Upper lobe of left lung (tissue), 6 donors: ENCODE data around the gene KHK. TPM values are rescaled to one million over a fixed set of nuclear protein-coding genes. Genes with fewer than 3 reads are reported as not detected.

Experiments used
- ATAC-seq, 2 donors: fragments of 200-7000 bp; cut with Tn5 transposase; one replicate each; pipeline ENCODE4 v1.9.1; 2022; ENCODE audit warnings: mild to moderate bottlenecking in 2 of 2, moderate library complexity in 2 of 2; ENCODE audit not compliant: low FRiP score in 2 of 2
- DNase-seq, 2 donors: peaks; one replicate each; pipeline ENCODE4 v3.0.0-alpha.2; 2019 to 2020
- H3K27ac ChIP-seq, 4 donors: fragments of 200-600 bp; sonication (generic); one replicate each; pipeline ENCODE4 v1.5.1; 2016 to 2019
- H3K27me3 ChIP-seq, 4 donors: fragments of 200-600 bp; sonication (generic); one replicate each; pipeline ENCODE4 v1.5.1; 2017 to 2019
- H3K36me3 ChIP-seq, 4 donors: fragments of 200-600 bp; sonication (generic); one replicate each; pipeline ENCODE4 v1.5.1; 2016 to 2019
- H3K4me1 ChIP-seq, 4 donors: fragments of 200-600 bp; sonication (generic); one replicate each; pipeline ENCODE4 v1.5.1; 2018 to 2019
- H3K4me3 ChIP-seq, 4 donors: fragments of 200-600 bp; sonication (generic); one replicate each; pipeline ENCODE4 v1.5.1; 2017 to 2019; ENCODE audit warnings: mild to moderate bottlenecking in 2 of 4, moderate library complexity in 1 of 4
- H3K9me3 ChIP-seq, 4 donors: fragments of 200-600 bp; sonication (generic); one replicate each; pipeline ENCODE4 v1.5.1; 2018 to 2019
- CTCF ChIP-seq, 6 experiments: fragments of 450-650 bp in 4 of 6; fragments of 200-600 bp in 2 of 6; sonication (generic) in 2 of 6; IDR thresholded peaks; one replicate each; pipeline ENCODE4 v1.5.1; 2016 to 2019; ENCODE audit warnings: antibody characterized with exemption in 6 of 6
- EP300 ChIP-seq, 4 donors: sonication (generic); formaldehyde crosslinking; IDR thresholded peaks; one replicate each; pipeline ENCODE4 v1.5.1; 2017; ENCODE audit warnings: antibody characterized with exemption in 4 of 4, control low read depth in 2 of 4
- POLR2A ChIP-seq, 4 donors: fragments of 450-650 bp; IDR thresholded peaks; one replicate each; pipeline ENCODE4 v1.5.1; 2016 to 2017; ENCODE audit warnings: antibody characterized with exemption in 4 of 4, mild to moderate bottlenecking in 2 of 4
- POLR2AphosphoS5 ChIP-seq, 2 donors: sonication (generic); formaldehyde crosslinking; IDR thresholded peaks; one replicate each; pipeline ENCODE4 v1.5.1; 2017; ENCODE audit warnings: antibody characterized with exemption in 2 of 2
- WGBS, 2 donors: methylation state at CpG; one replicate each; pipeline ENCODE4 v1.1.5; 2017 to 2018; 5-methylcytosine and 5-hydroxymethylcytosine counted together
- total RNA-seq, 6 donors: library from RNA; depleted of rRNA in 4 of 6; stranded (reverse); fragments of >200 nt in 4 of 6; gene quantifications; one replicate each; pipeline versions ENCODE4 v1.1.0 to v1.2.1, GENCODE V29; 2016 to 2021
- donor health status: DM: no; HTN: no; CAD: no; lungs with moderate emphysema.
- donor health status: DM: no; HTN: yes; CAD: no; lungs with severe emphysema.

KHK gene
- total RNA-seq, 6 donors from 2014 or later = 2.4 to 10.4 (median 6.3) TPM

- no peak for ATAC-seq
- no peaks in the 10 kb centered on the region for H3K27me3 ChIP-seq
- H3K27ac ChIP-seq = no peak overlapping the region
- TF ChIP-seq POLR2A (IDR thresholded peaks at IDR 0.05) (no peak), CTCF (IDR thresholded peaks at IDR 0.05) (no peak), EP300 (IDR thresholded peaks at IDR 0.05) (no peak), POLR2AphosphoS5 (IDR thresholded peaks at IDR 0.05) (no peak)
- no peaks in the 10 kb centered on the region for H3K9me3 ChIP-seq
- WGBS, 2 donors = 89 to 97% methylated on average over 5 to 9 of the region's 9 CpGs
- H3K4me1 ChIP-seq = peaks cover 4 to 22% (median 10%) of the 10 kb centered on the region in 4 donors
- no peak for DNase-seq
- peaks cover 0 to 36% (median 28%) of the 10 kb centered on the region in 4 donors for H3K36me3 ChIP-seq
- no peak overlapping the region for H3K4me3 ChIP-seq
Observed at GRCh38 chr2:27127883-27128667, 41.5 kb downstream of the KHK start.

DNA sequence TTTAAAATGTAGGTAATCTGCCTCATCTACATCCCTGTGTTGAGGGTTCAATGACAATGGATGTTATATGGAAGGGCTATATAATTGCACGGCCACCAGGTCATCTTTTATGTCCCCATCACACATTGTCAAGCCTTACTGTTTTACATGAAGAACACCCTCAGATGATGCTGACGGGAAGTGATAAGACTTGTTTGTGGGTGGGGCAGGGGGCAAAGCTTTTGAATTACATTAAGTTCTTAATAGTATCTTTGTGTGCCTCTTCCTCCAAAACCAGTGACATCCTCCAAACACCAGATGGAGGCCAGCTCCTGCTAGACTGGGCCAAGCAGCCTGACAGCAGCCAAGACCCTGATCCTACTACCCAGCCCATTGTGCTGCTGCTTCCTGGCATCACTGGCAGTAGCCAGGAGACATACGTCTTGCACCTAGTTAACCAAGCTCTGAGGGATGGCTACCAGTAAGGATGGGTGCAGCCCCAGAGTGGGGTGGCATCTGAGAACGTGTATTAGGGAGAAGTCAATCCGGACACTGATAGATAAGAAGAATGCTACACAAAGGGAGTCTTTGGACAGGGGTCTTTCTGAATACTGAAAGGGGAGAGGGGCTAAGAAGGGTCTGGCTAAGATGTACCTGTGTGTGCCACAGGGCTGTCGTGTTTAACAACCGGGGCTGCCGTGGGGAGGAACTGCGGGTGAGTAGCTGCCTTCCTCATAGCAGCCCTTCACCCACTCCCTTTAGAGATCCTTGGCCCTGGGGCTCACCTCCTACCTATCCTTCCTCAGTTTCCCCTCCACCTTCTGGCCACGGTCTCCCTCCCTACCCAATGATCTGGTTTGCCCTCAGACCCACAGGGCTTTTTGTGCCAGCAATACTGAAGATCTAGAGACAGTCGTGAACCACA is 42.3 kb downstream of the KHK start:
- Histone ChIP-seq H3K27me3 (no peaks in the 10 kb centered on the region), H3K4me1 (peaks cover 9 to 23% (median 14%) of the 10 kb centered on the region in 4 donors), H3K27ac (no peak overlapping the region), H3K36me3 (peaks cover 0 to 36% (median 28%) of the 10 kb centered on the region in 4 donors), H3K9me3 (no peaks in the 10 kb centered on the region), H3K4me3 (no peak overlapping the region)
- WGBS, 2 donors = 76 to 78% methylated on average over 11 of the region's 11 CpGs
- TF ChIP-seq POLR2AphosphoS5 (IDR thresholded peaks at IDR 0.05) (no peak), POLR2A (IDR thresholded peaks at IDR 0.05) (no peak), EP300 (IDR thresholded peaks at IDR 0.05) (no peak), CTCF (IDR thresholded peaks at IDR 0.05) (no peak)
- DNase-seq = no peak
- ATAC-seq = no peak

DNA sequence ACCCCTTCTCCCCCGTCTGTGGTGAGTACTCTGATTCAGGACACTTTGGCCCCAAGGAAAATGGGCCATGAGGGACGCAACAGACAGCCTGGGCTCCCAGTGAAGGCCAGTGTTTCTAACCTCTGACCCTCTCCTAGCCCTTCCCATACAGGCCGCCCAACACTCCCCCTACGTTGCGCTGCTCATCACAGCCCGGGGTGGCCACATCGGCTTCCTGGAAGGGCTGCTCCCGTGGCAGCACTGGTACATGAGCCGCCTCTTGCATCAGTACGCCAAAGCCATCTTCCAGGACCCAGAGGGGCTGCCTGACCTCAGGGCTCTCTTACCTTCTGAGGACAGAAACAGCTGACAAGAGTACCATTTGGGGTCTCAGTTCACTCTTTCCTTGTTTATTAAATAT is 43.8 kb downstream of the KHK start:
- Histone ChIP-seq H3K4me3 (no peak overlapping the region), H3K4me1 (peaks cover 9 to 22% (median 13%) of the 10 kb centered on the region in 4 donors), H3K36me3 (peaks cover 0 to 36% (median 28%) of the 10 kb centered on the region in 4 donors), H3K27me3 (no peaks in the 10 kb centered on the region), H3K27ac (no peak overlapping the region), H3K9me3 (no peaks in the 10 kb centered on the region)
- no peak for DNase-seq
- 91 to 93% methylated on average over 10 of the region's 10 CpGs for WGBS, 2 donors
- no peak for ATAC-seq
- TF ChIP-seq CTCF (IDR thresholded peaks at IDR 0.05) (no peak), EP300 (IDR thresholded peaks at IDR 0.05) (no peak), POLR2AphosphoS5 (IDR thresholded peaks at IDR 0.05) (no peak)

- H3K4me1 ChIP-seq = peaks cover 9 to 22% (median 13%) of the 10 kb centered on the region in 4 donors
- H3K36me3 ChIP-seq = peaks cover 0 to 36% (median 28%) of the 10 kb centered on the region in 4 donors
- DNase-seq = no peak
- no peaks in the 10 kb centered on the region for H3K27me3 ChIP-seq
- H3K27ac ChIP-seq = no peak overlapping the region
- TF ChIP-seq CTCF (IDR thresholded peaks at IDR 0.05) (no peak), POLR2AphosphoS5 (IDR thresholded peaks at IDR 0.05) (no peak), POLR2A (IDR thresholded peaks at IDR 0.05) (no peak), EP300 (IDR thresholded peaks at IDR 0.05) (no peak)
- no peak for ATAC-seq
- no peaks in the 10 kb centered on the region for H3K9me3 ChIP-seq
- 86 to 94% methylated on average over 4 to 9 of the region's 11 CpGs for WGBS, 2 donors
- no peak overlapping the region for H3K4me3 ChIP-seq
Observed at GRCh38 chr2:27131429-27131828, 44.9 kb downstream of the KHK start.
